ENCODE data around the gene IL4.
A peak's percentile ranks its signal among the peaks of the same experiment; 100 is the strongest.
"Not testable (repeated sequence)": the region's sequence is repeated elsewhere in the genome, so short reads cannot be mapped to it uniquely, and the experiment has no call there.

The IL4 gene

DNA sequence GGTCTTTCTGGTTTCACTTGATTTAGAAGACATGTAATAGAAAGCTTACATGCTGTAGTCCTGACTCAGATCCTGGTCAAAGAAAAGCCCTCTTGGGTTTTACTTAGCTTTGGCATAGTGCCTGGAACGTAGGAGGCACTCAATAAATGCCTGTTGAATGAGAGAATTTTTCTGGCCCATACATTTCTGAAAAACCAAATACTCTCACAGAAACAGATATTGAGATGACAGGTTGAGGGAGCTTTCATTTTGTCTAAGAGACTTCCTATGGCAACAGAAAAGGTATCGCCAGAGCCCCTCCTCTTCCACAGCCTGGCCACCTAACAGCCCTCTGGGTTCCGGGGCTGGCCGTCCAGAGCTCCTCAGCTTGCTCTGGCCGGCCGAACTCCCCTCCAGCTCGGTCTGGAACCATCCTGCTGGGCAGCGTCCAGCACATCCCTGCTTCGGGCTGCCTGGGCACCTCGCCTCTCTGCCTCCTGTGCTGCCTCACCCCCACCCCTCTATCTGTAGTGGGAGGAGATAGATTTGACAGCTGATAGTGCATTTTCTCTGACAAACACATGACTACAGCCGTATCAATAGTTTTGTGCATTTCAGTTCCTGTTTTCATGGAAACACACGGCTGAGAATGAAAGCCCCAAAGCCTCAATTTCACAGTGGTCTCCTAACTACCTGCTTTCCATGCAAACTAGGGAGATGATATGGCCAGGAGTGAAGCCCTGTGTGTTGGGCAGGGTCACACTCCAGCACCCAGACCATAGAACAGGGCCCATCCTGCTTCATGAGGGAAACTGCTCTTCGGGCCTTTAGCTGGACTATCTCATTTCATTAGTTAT, 1.1 kb downstream of the IL4 start:
- no peak for DNase-seq (ENCODE audit: low read depth)

DNA sequence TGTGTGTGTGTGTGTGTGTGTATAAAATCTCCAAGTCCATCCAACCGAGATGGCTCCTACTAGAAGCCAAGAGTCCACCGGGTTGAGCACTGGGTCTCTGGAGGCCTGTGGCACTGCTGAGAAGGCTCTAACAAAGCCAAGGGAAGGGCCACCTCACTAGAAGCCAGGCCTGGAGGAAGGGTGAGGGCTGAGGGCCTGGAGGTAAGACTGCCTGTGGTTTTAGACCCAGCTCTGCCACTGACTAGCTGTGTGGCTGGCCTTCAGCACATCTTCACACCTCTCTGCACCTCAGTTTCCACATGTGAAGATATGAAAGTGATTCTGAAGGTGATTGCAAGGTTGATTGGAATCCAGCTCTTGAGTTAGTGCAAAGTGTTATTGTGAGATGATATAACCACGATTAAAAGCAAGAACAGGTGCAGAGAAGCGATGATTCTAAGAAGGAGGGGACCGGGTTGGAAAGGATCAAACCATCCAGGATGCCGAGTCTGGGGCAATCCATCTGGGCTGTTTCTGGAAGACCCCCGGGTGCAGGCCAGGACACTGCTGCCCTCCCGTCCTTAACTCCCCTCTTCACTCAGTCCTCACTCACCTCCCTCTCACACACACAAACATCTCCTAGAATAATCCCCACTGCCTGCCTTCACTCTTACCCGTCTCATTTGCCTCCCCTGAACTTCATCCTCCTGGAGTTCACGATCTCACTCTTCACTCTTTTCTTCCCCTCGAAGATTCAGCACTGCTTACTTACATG, 2.3 kb downstream of the IL4 start:
- DNase-seq (ENCODE audit: low read depth) = no peak

DNA sequence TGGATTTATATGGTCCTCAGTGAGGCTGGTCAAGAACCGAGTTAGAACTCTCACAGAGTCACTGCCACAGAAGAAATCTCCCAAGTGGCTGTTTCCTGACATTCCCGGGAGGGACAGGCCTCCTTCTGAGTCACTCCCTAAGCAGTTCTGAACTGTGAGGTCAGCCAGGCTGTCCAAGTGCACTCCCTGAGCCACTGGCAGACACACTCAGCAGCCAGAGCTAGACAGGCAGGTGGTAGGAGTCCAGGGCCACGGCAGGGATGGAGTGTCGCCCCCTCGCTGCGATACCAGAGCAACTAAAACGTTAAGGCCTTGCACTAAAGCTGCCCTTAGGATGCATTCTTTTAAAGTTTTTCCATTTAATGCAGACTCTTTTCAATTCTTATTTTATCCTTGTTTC, 3.4 kb downstream of the IL4 start:
- no peak for DNase-seq (ENCODE audit: low read depth)

DNA sequence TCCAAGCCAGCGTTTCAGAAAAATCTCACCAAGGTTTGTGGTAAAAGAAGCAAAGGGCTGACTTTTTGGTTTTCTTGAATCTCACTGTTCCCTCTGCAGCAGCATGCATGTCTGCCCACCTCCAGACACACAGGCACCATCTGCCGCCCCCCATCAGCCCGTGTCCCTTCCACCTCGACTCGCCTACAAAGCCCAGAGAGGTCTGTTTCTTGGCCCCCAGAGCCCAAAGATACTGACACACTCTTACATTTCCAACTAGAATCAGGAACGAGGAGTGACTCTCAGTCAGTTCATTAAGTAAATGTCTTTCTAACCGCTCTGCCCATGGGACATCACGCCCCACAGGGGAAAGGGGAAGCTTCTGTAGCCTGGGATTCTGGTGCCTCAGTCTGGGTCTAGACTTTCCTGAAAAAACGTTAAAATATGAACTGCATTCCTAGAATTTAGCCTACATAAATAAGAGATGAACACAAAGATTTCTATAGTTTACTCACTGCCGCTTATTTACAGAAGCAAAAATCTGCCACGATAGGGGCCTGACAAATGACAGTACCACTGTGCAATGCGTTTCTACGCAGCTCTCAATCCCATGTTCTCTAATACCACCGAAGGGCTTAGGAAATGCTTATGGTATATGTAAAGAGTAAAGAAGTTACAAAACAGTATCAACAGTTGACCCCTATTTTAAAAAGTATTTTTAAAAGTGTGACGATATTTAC, 4.1 kb downstream of the IL4 start:
- no peak for DNase-seq (ENCODE audit: low read depth)

DNA sequence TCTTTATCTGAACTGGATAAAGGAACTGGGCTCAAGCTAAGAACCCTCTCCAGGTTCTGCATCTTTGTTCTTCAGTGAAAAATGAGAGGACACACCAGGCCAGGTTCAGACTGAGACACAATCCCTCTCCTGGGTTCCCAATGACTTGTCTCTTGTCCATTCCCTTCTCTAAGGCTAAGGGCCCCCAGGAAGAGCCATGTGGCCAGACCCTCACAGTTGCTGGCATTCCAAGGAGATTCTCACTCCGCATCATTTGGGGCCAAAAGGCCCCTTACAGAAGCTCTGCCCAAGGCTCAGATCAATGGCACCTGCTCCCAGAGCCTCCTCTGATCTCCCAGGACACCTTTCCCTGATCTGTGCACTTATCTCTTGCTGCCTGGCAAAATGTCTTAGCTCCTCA, 4.9 kb downstream of the IL4 start:
- no peak for DNase-seq (ENCODE audit: low read depth)

DNA sequence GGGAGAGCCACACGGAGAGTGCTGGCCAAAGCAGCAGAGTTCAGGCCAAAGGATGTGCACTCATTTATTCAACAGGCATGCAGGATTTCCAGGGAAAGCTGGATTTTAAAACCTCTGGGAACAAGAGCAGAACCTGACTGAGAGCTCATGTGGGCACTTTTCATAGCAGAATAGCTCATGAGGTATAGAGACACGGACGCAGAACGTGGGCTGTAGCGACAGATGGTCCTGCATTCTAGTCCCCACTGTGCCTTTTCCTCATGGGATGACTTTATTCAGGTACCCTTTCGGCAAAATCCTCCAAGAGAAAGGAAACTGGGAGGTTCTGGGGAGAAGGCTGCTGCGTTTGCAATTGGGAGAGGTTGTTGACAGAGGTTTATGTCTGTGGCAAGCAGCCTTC, 5.4 kb downstream of the IL4 start:
- DNase-seq (ENCODE audit: low read depth) = no peak

DNA sequence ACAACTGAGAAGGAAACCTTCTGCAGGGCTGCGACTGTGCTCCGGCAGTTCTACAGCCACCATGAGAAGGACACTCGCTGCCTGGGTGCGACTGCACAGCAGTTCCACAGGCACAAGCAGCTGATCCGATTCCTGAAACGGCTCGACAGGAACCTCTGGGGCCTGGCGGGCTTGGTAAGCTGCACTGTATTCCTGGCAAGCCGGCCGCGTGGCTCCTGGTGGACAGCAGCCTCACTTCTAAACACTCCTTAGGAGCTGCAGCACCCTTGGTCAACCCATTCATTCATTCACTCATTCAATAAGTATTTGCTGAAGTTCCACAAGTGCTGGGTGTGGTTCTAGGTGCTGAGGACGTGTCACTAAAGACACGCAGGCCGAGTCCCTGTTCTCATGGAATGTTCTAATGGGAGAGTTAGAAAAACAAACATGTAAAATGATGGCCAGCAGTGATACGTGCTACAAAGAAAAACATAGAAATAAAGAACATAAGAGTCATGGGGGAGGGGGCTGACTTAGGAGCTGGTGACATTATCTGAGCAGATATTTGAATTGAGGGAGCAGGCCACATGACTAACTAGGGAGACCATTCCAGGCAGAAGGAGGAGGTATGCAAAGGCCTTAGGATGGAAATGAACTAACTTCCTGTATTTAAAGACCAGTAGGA, 6.1 kb downstream of the IL4 start:
- no peak for DNase-seq (ENCODE audit: low read depth)

DNA sequence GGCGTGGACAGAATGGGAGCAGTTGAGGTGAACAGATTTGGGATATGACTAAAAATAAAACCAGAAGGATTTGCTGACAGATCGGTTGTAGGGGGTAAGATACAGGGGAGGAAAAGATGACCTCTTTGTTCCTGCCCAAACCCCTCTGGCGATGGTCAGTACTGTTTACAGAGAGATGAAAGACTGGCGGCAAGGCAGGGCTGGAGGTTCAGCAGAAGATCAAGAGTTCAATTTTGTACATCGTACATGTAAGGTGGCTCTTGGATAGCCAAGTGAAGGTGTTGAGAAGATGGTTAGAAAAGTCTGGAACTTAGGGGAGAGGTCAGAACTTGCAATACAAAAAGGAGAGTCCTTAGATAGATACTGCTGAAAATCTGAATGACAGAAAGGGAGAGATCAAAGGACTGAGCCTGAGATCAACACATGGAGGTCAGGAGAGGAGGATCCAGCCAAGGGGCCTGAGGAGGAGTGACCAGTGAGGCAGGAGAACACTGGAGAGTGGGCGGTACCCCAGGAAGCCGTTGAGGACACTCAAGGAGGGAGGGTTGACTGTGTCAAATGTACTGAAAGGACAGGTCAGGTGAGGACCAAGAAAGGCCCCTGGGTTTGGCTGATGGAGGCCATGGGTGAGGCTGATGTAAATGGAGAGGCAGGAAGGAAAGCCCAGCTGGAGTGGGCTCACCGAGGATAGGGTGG, 7.1 kb downstream of the IL4 start:
- DNase-seq (ENCODE audit: low read depth) = no peak

DNA sequence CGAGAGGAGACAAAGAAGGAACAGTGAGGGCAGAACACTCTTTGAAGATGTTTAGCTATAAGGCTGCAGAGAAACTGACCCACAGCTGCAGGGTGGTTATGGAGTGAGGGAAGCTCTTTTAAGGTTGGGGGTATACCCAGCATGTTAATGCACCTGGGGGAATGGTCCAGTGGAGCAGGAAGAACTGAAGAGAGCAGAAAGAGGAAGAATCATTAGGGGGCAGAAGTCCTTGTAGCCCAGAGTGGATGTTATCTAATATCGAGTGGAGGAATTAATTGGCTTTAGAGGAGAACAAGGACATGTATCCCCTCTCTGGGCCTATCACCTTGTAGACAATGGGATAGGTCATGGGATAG, 7.7 kb downstream of the IL4 start:
- no peak for DNase-seq (ENCODE audit: low read depth)

DNA sequence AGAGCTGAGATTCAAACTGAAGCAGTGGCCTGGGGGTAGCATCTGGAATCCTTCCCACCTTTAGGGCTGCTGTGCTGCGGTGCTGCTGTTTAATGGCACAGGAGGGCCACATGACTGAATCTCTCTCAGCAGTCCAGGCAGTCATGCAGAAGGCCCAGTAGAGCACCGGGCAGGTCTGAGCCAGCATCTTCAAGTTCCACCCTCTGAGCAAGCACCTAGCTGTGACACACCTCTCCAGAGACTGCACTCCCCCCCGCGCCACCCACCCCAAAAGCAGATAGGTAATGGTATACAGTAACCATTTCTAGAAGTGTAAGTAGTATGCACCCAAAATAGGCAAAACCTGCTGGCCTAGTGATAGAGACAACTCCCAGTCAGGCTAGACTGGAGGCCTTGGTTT, 8.2 kb downstream of the IL4 start:
- DNase-seq (ENCODE audit: low read depth) = no peak

DNA sequence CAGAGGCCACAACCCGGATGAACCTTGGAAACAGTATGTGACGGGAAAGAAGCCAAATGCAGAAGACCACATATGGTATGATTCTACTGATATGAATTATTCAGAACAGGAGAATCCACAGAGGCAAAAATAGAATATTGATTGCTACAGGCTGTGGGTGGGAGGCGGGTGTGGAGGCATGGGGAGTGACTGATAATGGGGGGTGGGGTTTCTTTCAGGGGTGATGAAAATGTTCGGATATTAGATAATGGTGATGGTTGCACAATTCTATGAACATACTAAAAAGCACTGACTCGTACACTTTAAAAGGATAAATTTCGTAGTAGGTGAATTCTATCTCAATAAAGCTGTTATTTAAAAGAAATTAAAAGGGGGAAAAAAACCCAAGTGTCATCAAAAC, 10.7 kb downstream of the IL4 start:
- DNase-seq (ENCODE audit: low read depth) = no peak

DNA sequence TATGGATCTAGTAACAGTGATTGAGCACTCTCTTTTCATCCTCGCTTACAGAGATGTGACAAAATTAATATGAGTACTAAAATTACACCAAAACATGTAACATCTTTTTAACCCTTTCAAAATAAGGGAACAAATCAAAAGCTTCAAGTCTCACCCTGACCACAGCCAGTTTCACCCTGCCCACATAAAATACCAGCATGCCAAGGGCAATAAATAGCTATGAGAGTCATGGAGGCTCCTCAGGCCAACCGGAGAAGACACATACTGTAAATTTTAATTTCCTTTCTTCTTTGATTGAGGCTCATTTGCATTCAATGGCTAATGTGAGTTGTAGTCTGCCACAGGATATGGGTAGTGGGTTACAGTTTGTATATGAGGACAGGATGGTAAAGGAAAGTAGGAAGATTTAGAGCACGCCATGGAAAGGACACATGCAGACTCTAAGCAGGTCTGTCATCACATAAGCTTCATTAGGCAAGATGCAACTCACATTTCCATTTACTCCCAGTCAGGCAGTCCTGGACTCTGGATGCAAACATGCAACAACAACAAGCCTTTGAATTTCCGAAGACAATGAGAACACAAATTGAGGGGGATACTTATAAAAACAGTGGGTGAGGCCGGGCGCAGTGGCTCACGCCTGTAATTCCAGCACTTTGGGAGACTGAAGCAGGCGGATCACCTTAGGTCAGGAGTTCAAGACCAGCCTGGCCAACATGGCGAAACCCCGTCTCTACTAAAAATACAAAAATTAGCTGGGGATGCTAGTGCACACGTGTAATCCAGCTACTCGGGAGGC, 11.3 kb downstream of the IL4 start:
- no peak for DNase-seq (ENCODE audit: low read depth)

DNA sequence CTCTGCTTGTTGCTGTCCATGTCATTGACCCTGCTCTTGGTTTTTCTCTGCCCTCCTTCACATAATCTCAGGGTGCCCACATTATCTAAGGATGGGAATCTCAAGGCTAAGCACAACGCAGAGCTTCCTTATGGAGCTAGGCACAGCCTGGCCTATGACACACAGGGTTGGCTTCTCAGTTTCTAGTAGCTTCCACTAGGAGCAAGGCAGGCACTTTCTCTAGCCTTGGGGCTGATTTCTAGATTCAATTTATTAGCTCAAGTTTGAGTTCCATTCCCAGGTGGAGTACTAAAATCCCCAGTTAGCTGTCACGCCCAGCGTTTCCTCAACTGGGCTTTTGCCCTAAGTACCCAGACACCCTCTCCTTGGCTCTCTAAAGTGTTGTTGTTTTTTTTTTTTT, 12.4 kb downstream of the IL4 start:
- no peak for DNase-seq (ENCODE audit: low read depth)

DNA sequence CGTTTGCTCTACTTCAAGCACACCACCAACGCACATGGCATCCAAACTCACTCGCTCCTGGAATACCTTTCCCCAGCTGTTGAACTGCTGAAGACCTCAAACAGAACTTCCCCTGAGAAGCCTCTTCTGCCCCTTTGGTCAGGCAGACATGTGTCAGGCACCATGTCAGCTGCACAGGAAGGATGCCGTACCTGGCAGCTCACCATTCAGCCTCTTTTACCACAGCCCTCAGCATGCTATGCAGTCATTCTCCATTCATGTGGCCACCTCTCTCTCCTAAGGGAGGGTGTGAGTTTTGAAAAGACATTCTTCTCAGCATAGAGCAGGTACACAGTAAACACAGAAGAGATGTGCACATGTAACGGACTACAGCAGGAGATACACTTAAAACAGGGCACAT, 14.2 kb downstream of the IL4 start:
- DNase-seq (ENCODE audit: low read depth) = peak; percentile 25

DNA sequence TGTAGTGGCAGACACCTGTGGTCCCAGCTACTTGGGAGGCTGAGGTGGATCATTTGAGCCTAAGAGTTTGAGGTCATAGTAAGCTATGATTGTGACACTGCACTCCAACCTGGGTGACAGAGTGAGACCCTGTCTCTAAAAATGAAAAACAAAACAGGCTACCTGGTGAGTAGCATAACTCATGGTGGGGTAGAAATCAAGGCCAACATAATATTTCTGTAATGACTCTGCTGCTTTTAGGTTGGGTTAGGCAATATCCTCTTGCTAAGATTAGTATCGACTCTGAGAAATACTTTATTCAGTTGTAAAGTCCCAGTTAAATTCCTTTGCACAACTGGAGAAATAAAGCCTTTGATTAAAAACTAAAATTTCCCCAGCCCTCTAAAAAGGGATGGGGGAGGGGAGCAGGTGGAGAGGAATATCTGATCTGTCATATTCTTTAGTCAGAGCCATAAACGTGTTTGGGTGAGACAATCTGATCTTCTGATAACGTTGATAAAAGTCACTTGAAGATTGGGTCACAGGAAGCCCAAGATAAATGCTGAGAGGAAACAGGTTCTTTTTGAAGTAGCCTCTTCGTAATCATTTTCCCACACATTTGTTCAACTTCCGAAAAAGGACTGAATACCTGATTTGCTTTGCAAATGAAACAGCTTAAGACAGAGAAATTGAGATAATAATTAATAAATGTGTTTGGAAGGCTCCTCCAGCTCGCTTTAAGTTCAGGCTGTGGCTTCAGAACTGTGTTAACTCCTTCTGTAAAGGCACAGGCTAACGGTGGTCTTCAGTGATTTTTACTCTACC, 14.9 kb downstream of the IL4 start:
- DNase-seq (ENCODE audit: low read depth) = no peak

DNA sequence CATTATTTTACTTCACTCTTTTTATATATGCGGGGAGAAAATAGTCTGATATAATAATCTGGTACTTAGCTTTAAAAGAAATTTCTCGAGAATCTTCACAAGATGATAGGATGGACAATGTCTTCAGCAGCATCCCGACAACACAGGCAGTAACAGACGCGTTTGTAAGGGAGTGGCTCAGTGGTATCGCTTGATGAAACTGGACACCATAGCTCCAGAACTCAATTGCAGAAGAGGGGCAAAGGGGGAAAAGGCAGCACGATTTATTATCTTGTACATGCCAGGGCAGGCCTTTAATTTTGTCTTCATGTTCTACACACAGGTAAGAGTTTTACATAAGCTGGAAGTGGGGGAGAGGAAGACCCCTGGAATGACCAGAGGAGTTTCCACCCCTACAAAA, 15.7 kb downstream of the IL4 start:
- no peak for DNase-seq (ENCODE audit: low read depth)

DNA sequence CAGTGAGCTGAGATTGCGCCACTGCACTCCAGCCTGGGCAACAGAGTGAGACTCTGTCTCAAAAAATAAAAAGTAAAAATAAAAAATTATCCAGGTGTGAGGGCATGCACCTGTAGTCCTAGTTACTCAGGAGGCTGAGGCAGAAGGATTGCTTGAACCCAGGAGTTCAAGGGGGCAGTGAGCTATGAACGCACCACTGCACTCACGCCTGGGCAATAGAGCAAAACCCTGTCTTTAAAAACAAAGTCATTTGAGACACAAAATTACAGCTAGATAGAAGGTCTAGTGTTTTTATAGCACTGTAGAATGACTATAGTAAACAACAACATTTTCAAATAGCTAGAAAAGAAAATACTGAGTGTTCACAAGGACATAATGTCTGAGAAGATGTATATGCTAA, 16.4 kb downstream of the IL4 start:
- no peak for DNase-seq (ENCODE audit: low read depth)

DNA sequence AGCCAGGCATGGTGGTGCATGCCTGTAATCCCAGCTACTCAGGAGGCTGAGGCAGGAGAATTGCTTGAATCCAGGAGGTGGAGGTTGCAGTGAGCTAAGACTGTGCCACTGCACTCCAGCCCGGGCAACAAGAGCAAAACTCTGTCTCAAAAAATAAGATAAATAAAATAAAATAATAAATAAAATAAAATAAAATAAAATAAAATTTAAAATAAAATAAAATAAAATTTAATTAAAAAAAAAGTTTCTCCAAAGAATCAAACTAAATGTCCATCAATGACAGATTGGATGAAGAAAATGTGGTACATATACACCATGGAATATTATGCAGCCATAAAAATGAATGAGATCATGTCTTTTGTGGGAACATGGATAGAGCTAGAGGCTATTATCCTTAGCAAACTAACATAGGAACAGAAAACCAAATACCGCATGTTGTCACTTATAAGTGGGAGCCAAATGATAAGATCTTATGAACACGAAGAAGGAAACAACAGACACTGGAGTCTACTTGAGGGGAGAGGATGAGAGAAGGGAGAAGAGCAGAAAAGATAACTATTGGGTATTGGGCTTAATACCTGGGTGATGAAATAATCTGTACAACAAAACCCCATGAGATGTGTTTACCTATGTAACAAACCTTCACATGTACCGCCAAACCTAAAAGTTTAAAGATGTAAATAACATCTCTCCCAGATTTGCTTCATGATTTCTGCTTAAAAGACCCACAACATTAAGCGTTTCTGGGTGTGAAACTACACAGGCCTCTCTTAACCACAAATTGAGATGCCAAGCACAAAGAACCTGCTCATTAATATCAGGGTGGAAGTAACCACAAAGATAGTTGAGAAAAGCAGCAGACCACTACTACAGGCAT, 18.2 kb downstream of the IL4 start:
- DNase-seq (ENCODE audit: low read depth) = not testable (repeated sequence)

DNA sequence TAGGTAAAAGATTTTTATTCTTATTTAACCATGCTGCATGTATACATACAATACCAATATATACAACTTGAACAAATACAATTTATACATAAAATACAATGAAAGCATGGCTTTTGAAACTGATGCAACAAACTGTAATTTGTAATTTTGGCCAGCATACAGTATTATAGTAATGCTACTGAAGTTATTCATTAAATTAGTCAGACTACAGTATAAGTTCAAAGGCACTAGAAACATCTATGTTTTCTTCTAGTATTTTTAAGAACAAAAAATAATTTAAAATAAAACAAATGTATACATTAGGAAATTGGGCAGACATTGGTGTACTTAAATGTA, 18.8 kb downstream of the IL4 start:
- no peak for DNase-seq (ENCODE audit: low read depth)
